Upper lobe of left lung (tissue), 6 donors: ENCODE measurements around the gene LGALS1. TPM values are rescaled to one million over a fixed set of nuclear protein-coding genes. Genes with fewer than 3 reads are reported as not detected.
A peak's percentile ranks its signal among the peaks of the same experiment; 100 is the strongest.

Experiments used
- ATAC-seq, 2 donors: fragments of 200-7000 bp; cut with Tn5 transposase; one replicate each; pipeline ENCODE4 v1.9.1; 2022; ENCODE audit warnings: mild to moderate bottlenecking in 2 of 2, moderate library complexity in 2 of 2; ENCODE audit not compliant: low FRiP score in 2 of 2
- DNase-seq, 2 donors: peaks; one replicate each; pipeline ENCODE4 v3.0.0-alpha.2; 2019 to 2020
- H3K27ac ChIP-seq, 4 donors: fragments of 200-600 bp; sonication (generic); one replicate each; pipeline ENCODE4 v1.5.1; 2016 to 2019
- H3K27me3 ChIP-seq, 4 donors: fragments of 200-600 bp; sonication (generic); one replicate each; pipeline ENCODE4 v1.5.1; 2017 to 2019
- H3K36me3 ChIP-seq, 4 donors: fragments of 200-600 bp; sonication (generic); one replicate each; pipeline ENCODE4 v1.5.1; 2016 to 2019
- H3K4me1 ChIP-seq, 4 donors: fragments of 200-600 bp; sonication (generic); one replicate each; pipeline ENCODE4 v1.5.1; 2018 to 2019
- H3K4me3 ChIP-seq, 4 donors: fragments of 200-600 bp; sonication (generic); one replicate each; pipeline ENCODE4 v1.5.1; 2017 to 2019; ENCODE audit warnings: mild to moderate bottlenecking in 2 of 4, moderate library complexity in 1 of 4
- H3K9me3 ChIP-seq, 4 donors: fragments of 200-600 bp; sonication (generic); one replicate each; pipeline ENCODE4 v1.5.1; 2018 to 2019
- EP300 ChIP-seq, 4 donors: sonication (generic); formaldehyde crosslinking; IDR thresholded peaks; one replicate each; pipeline ENCODE4 v1.5.1; 2017; ENCODE audit warnings: antibody characterized with exemption in 4 of 4, control low read depth in 2 of 4
- POLR2A ChIP-seq, 4 donors: fragments of 450-650 bp; IDR thresholded peaks; one replicate each; pipeline ENCODE4 v1.5.1; 2016 to 2017; ENCODE audit warnings: antibody characterized with exemption in 4 of 4, mild to moderate bottlenecking in 2 of 4
- POLR2AphosphoS5 ChIP-seq, 2 donors: sonication (generic); formaldehyde crosslinking; IDR thresholded peaks; one replicate each; pipeline ENCODE4 v1.5.1; 2017; ENCODE audit warnings: antibody characterized with exemption in 2 of 2
- WGBS, 2 donors: methylation state at CpG; one replicate each; pipeline ENCODE4 v1.1.5; 2017 to 2018; 5-methylcytosine and 5-hydroxymethylcytosine counted together
- total RNA-seq, 6 donors: library from RNA; depleted of rRNA in 4 of 6; stranded (reverse); fragments of >200 nt in 4 of 6; gene quantifications; one replicate each; pipeline versions ENCODE4 v1.1.0 to v1.2.1, GENCODE V29; 2016 to 2021
- TF ChIP-seq, protein P1 (sequence below), 6 experiments: fragments of 450-650 bp in 4 of 6; fragments of 200-600 bp in 2 of 6; sonication (generic) in 2 of 6; IDR thresholded peaks; one replicate each; pipeline ENCODE4 v1.5.1; 2016 to 2019; ENCODE audit warnings: antibody characterized with exemption in 6 of 6
- donor health status: DM: no; HTN: no; CAD: no; lungs with moderate emphysema.
- donor health status: DM: no; HTN: yes; CAD: no; lungs with severe emphysema.

LGALS1 gene
- total RNA-seq, 6 donors from 2014 or later, result 125 to 750 (median 400) TPM

DNA sequence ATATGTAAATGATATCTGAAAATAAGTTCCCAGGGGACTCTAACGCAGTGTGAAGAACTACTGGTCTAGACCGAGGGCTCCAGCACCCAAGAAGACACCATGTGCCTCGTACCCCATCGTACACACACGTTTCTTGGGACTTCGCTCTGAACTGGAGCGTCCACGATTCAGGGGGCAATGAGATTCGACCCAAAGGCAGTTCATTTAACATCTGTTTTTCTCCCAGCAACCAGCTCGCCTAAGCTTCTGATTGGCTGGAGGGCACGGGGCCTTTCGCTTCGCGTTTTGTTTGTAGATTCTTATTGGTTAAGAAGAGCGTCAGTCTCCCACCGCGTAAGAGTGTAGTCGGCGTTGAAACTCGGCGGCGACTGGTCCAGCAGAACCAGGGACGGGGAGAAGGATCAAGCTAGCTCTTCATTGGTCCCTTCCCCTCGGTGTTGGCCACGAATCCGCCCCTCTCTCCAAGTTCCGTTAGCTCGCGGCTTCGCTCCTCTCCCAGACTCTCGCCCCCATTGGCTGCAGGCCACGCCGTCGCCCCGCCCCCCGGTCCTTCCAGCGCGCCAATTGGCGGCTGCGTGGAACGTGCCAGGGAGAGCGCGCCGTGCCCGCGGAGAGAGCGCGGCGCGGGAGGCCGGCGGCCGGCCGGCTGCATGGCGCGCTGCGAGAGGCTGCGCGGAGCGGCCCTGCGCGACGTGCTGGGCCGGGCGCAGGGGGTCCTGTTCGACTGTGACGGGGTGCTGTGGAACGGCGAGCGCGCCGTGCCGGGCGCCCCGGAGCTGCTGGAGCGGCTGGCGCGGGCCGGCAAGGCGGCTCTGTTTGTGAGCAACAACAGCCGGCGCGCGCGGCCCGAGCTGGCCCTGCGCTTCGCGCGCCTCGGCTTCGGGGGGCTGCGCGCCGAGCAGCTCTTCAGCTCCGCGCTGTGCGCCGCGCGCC is 17.0 kb upstream of the LGALS1 start, which contains the start of gene PDXP:
Gene PDXP (plus strand): TSS at position 591 of the 933 bp plus-strand sequence. CDS start 60 bp downstream, at position 651.
- DNase-seq, result peak; percentile 99 to 100
- H3K4me3 ChIP-seq, result peak within 1 kb of the TSS; percentile 41 to 93 (median 78)
- WGBS, 2 donors, result 0 to 1% methylated on average over 20 to 57 of the region's 101 CpGs
- peak within 1 kb of the TSS; percentile 55 to 79 (median 72) for H3K27ac ChIP-seq
- no peaks in the 10 kb centered on the region for H3K27me3 ChIP-seq
- H3K36me3 ChIP-seq, result peaks cover 0 to 8% (median 5%) of the 10 kb centered on the region in 4 donors
- ATAC-seq, result peak; percentile 98 to 99
- TF ChIP-seq, protein P1, sequence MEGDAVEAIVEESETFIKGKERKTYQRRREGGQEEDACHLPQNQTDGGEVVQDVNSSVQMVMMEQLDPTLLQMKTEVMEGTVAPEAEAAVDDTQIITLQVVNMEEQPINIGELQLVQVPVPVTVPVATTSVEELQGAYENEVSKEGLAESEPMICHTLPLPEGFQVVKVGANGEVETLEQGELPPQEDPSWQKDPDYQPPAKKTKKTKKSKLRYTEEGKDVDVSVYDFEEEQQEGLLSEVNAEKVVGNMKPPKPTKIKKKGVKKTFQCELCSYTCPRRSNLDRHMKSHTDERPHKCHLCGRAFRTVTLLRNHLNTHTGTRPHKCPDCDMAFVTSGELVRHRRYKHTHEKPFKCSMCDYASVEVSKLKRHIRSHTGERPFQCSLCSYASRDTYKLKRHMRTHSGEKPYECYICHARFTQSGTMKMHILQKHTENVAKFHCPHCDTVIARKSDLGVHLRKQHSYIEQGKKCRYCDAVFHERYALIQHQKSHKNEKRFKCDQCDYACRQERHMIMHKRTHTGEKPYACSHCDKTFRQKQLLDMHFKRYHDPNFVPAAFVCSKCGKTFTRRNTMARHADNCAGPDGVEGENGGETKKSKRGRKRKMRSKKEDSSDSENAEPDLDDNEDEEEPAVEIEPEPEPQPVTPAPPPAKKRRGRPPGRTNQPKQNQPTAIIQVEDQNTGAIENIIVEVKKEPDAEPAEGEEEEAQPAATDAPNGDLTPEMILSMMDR (IDR thresholded peaks at IDR 0.05), result peak in 1 of 6 experiments; percentile 21
- no peak for TF ChIP-seq EP300 (IDR thresholded peaks at IDR 0.05)
- TF ChIP-seq POLR2AphosphoS5 (IDR thresholded peaks at IDR 0.05), result peak; percentile 47 to 55
- TF ChIP-seq POLR2A (IDR thresholded peaks at IDR 0.05), result peak in 3 of 4 donors; percentile 41 to 81 (median 51)
- peaks cover 30 to 44% (median 33%) of the 10 kb centered on the region in 4 donors for H3K4me1 ChIP-seq
- no peaks in the 10 kb centered on the region for H3K9me3 ChIP-seq

DNA sequence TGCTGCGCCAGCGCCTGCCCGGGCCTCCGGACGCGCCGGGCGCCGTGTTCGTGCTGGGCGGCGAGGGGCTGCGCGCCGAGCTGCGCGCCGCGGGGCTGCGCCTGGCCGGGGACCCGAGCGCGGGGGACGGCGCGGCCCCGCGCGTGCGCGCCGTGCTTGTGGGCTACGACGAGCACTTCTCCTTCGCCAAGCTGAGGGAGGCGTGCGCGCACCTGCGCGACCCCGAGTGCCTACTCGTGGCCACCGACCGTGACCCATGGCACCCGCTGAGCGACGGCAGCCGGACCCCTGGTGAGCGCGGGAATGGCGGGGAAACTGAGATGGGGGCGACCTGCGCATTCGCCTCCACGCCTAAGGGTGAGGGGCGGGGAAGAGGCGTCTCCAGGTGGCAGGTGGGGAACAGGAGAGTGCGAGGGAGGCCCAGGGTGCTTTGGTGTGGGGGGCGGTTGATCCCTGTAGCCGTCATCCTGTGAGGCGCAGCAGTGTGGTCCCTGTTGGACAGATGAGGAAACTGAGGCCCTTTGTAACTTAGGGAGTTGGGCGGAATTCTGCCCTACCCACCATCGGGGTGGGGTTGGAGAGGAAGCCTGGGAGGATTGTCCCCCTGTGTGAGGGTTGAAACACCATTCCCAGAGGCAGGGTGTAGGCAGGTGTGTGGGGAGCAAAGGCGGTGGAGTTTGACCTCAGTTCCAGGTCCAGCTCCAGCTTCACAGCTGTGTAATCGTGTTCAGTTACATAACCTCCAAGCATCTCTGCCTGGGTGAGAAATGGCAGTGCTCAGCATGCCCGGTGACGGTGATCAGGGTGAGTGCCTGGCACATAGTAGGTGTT is 16.2 kb upstream of the LGALS1 start:
- TF ChIP-seq POLR2A (IDR thresholded peaks at IDR 0.05) (no peak), EP300 (IDR thresholded peaks at IDR 0.05) (no peak), POLR2AphosphoS5 (IDR thresholded peaks at IDR 0.05) (no peak)
- TF ChIP-seq, protein P1 (IDR thresholded peaks at IDR 0.05), result no peak
- H3K27ac ChIP-seq, result peak overlapping the region in 1 of 4 donors; percentile 79
- H3K4me1 ChIP-seq, result peaks cover 30 to 44% (median 33%) of the 10 kb centered on the region in 4 donors
- WGBS, 2 donors, result 6 to 23% methylated on average over 11 to 35 of the region's 68 CpGs
- H3K27me3 ChIP-seq, result no peaks in the 10 kb centered on the region
- no peak for ATAC-seq
- peak in 1 of 2 donors; percentile 92 for DNase-seq
- H3K36me3 ChIP-seq, result no peaks in the 10 kb centered on the region
- peak overlapping the region; percentile 41 to 93 (median 78) for H3K4me3 ChIP-seq
- H3K9me3 ChIP-seq, result no peaks in the 10 kb centered on the region

DNA sequence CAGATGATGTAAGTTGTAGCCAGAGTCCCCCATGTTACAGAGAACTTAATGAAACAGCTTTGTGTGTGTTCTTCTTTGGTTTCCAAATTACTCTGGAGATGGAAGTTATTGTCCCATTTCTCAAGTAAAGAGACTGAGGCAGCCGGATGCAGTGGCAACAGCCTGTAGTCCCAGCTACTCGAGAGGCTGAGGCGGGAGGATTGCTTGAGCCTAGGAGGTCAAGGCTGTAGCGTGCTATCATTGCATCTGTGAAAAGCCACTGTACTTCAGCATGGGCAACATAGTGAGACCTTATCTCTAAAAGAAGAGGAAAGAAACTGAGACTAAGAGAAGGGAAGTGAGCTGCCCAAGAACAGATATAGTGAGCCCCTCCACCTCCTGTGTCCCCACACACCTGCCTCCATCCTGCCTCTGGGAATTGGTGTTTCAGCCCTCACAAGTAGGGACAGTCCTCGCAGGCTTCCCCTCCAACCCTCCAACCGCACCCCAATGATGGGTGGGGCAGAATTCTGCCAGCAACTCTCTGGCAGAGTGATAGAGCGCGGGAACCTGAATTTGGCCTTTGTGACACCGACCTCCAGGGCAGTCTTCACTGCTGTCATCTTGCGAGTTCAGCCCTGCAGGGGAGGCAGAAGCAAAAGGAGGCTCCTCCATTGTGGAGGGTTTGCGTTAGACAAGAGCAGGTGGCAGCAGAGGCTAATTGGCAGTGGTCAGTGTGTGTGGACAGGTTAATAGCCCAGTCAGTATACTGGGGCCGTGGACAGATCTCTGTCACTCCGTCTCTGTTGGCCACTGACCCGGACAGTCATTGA is 15.3 kb upstream of the LGALS1 start:
- WGBS, 2 donors, result 83 to 84% methylated on average over 14 of the region's 14 CpGs
- Histone ChIP-seq H3K4me3 (peak overlapping the region in 2 of 4 donors; percentile 74 to 83), H3K27ac (peak overlapping the region in 1 of 4 donors; percentile 61), H3K4me1 (peaks cover 30 to 44% (median 33%) of the 10 kb centered on the region in 4 donors), H3K27me3 (no peaks in the 10 kb centered on the region), H3K9me3 (no peaks in the 10 kb centered on the region), H3K36me3 (no peaks in the 10 kb centered on the region)
- TF ChIP-seq POLR2A (IDR thresholded peaks at IDR 0.05) (no peak), EP300 (IDR thresholded peaks at IDR 0.05) (no peak), POLR2AphosphoS5 (IDR thresholded peaks at IDR 0.05) (no peak)
- TF ChIP-seq, protein P1 (IDR thresholded peaks at IDR 0.05), result no peak
- ATAC-seq (no peak), DNase-seq (no peak)

DNA sequence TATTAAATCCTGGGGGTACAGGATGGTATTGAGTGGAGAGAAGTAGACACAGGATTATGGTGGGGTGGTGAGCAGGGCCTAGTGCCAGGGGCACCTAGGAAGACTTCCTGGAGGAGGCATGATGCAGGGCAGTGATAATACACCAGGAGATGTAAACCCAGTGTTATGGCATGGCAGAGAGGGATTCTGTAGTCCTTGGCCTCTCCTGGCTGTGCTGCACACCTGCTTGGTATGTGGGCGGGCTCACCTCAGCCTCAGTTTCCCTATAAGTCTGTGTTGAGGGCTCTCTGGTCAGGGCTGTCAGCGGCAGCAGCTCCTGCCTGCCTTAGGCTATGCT is 14.8 kb upstream of the LGALS1 start:
- Histone ChIP-seq H3K27me3 (no peaks in the 10 kb centered on the region), H3K4me3 (no peak overlapping the region), H3K27ac (peak overlapping the region in 2 of 4 donors; percentile 4 to 61), H3K9me3 (no peaks in the 10 kb centered on the region), H3K4me1 (peaks cover 30 to 44% (median 33%) of the 10 kb centered on the region in 4 donors), H3K36me3 (peaks cover 0 to 5% (median 1%) of the 10 kb centered on the region in 4 donors)
- ATAC-seq (no peak), DNase-seq (no peak)
- TF ChIP-seq POLR2A (IDR thresholded peaks at IDR 0.05), result no peak
- TF ChIP-seq, protein P1 (IDR thresholded peaks at IDR 0.05), result no peak
- TF ChIP-seq EP300 (IDR thresholded peaks at IDR 0.05), result no peak
- TF ChIP-seq POLR2AphosphoS5 (IDR thresholded peaks at IDR 0.05), result no peak
- 83% methylated on average over 2 of the region's 2 CpGs; no CpG with 5 or more reads in 1 of the 2 donors for WGBS, 2 donors
